Adrenal gland (tissue), 12 donors: ENCODE measurements around the gene GALNTL6. TPM values are rescaled to one million over a fixed set of nuclear protein-coding genes. Genes with fewer than 3 reads are reported as not detected.

Experiments used
- DNase-seq, 7 donors: peaks; one replicate each; pipeline ENCODE4 v3.0.0-alpha.2; 2019 to 2020
- H3K27ac ChIP-seq, 5 donors: fragments of 200-600 bp; sonication (generic) in 4 of 5; 1 replicate in 3 of 5; 2 replicates in 2 of 5; pipeline versions ENCODE4 v1.5.1 to v1.8.0; 2016 to 2020; ENCODE audit warnings: mild to moderate bottlenecking in 1 of 5
- H3K27me3 ChIP-seq: fragments of 200-600 bp; 2 replicates; pipeline ENCODE4 v1.8.0; 2021
- H3K36me3 ChIP-seq, 2 donors: fragments of 200-600 bp; replicated peaks in 1 of 2; 1 replicate in 1 of 2; 2 replicates in 1 of 2; pipeline versions ENCODE4 v1.5.1 to v1.8.0; 2018 to 2022
- H3K4me1 ChIP-seq, 2 donors: fragments of 200-600 bp; replicated peaks in 1 of 2; 1 replicate in 1 of 2; 2 replicates in 1 of 2; pipeline versions ENCODE4 v1.5.1 to v1.8.0; 2018 to 2021
- H3K4me3 ChIP-seq, 4 donors: fragments of 200-600 bp; sonication (generic) in 3 of 4; one replicate each; pipeline ENCODE4 v1.5.1; 2016 to 2018
- H3K9me3 ChIP-seq, 3 donors: fragments of 200-600 bp; sonication (generic) in 1 of 3; replicated peaks in 1 of 3; 1 replicate in 2 of 3; 2 replicates in 1 of 3; pipeline versions ENCODE4 v1.5.1 to v1.8.0; 2016 to 2021
- POLR2A ChIP-seq, 2 donors: fragments of 450-650 bp; IDR thresholded peaks; one replicate each; pipeline ENCODE4 v1.6.1; 2017; ENCODE audit warnings: antibody characterized with exemption in 2 of 2, mild to moderate bottlenecking in 2 of 2, moderate library complexity in 1 of 2
- WGBS, 4 donors: extraction: QIAGEN DNeasy Blood & Tissue Kit in 2 of 4; methylation state at CpG; one replicate each; pipeline versions ENCODE4 v1.1.5 to v1.1.7; 2013 to 2017; 5-methylcytosine and 5-hydroxymethylcytosine counted together
- intact Hi-C, 2 donors: fragments of 100-400 bp; cut with DNase I; formaldehyde crosslinking; loops; one replicate each; pipeline versions ENCODE4 v1.14.1 to v1.15.0; 2022 to 2023
- polyA plus RNA-seq, 3 donors: library from polyadenylated mRNA; stranded (reverse); fragments of 200-250 nt in 2 of 3; fragments of 350-450 nt in 1 of 3; fragmentation: Illumina TruSeq in 1 of 3; extraction: RNeasy Lipid Tissue Mini Kit (QIAGEN cat#74804) in 1 of 3; gene quantifications; one replicate each; pipeline ENCODE4 v1.2.3, GENCODE V29; 2013 to 2014
- total RNA-seq, 9 donors: library from RNA; depleted of rRNA in 4 of 9; stranded (reverse); fragments of >200 nt in 4 of 9; fragments of 120-200 nt in 1 of 9; fragmentation: NEBNext Ultra II Directional in 1 of 9; extraction: Animal tissue kit (Norgen Biotek cat#: 25700) in 1 of 9; gene quantifications; one replicate each; pipeline versions ENCODE4 v1.1.0 to v1.2.4, GENCODE V29; 2013 to 2023
- TF ChIP-seq, protein P1 (sequence below), 6 experiments: fragments of 450-650 bp in 4 of 6; fragments of 200-600 bp in 2 of 6; sonication (generic) in 1 of 6; IDR thresholded peaks; 1 replicate in 5 of 6; 2 replicates in 1 of 6; pipeline versions ENCODE4 v1.5.1 to v1.8.0; 2016 to 2021; ENCODE audit warnings: antibody characterized with exemption in 6 of 6, mild to moderate bottlenecking in 2 of 6, moderate library complexity in 1 of 6
- donor health status: healthy with polysubstance abuse.
- donor health status: Bipolar disorder and iron deficiency.
- donor health status: DM: yes; HTN: yes; CAD: no.
- donor health status: DM: no; HTN: no; CAD: no.
- donor health status: DM: no; HTN: no; CAD: no.
- donor health status: DM: yes; HTN: yes; CAD: no.

GALNTL6 gene
- total and polyA plus RNA-seq, 12 donors = 0.10 to 0.96 (median 0.42) TPM; not detected in 1

- H3K4me3 ChIP-seq = no peak overlapping the region
- H3K27me3 ChIP-seq = no peaks in the 10 kb centered on the region
- H3K36me3 ChIP-seq = no peaks in the 10 kb centered on the region
- no peaks in the 10 kb centered on the region for H3K4me1 ChIP-seq
- WGBS, 4 donors = 61 to 71% (median 67%) methylated on average over 11 of the region's 11 CpGs
- no peak overlapping the region for H3K27ac ChIP-seq
- no peaks in the 10 kb centered on the region for H3K9me3 ChIP-seq
- TF ChIP-seq, protein P1, sequence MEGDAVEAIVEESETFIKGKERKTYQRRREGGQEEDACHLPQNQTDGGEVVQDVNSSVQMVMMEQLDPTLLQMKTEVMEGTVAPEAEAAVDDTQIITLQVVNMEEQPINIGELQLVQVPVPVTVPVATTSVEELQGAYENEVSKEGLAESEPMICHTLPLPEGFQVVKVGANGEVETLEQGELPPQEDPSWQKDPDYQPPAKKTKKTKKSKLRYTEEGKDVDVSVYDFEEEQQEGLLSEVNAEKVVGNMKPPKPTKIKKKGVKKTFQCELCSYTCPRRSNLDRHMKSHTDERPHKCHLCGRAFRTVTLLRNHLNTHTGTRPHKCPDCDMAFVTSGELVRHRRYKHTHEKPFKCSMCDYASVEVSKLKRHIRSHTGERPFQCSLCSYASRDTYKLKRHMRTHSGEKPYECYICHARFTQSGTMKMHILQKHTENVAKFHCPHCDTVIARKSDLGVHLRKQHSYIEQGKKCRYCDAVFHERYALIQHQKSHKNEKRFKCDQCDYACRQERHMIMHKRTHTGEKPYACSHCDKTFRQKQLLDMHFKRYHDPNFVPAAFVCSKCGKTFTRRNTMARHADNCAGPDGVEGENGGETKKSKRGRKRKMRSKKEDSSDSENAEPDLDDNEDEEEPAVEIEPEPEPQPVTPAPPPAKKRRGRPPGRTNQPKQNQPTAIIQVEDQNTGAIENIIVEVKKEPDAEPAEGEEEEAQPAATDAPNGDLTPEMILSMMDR (IDR thresholded peaks at IDR 0.05) = no peak
- no peak for TF ChIP-seq POLR2A (IDR thresholded peaks at IDR 0.05)
- intact Hi-C loops = no loop called here
- no peak for DNase-seq
These were observed 1000.2 kb downstream of the GALNTL6 start for GRCh38 chr4:172813359-172813923.

- Histone ChIP-seq H3K27ac (no peak overlapping the region), H3K27me3 (no peaks in the 10 kb centered on the region), H3K36me3 (no peaks in the 10 kb centered on the region), H3K9me3 (no peaks in the 10 kb centered on the region), H3K4me1 (no peaks in the 10 kb centered on the region), H3K4me3 (no peak overlapping the region)
- no peak for DNase-seq
- intact Hi-C loops = no loop called here
- TF ChIP-seq, protein P1 (IDR thresholded peaks at IDR 0.05) = no peak
- no peak for TF ChIP-seq POLR2A (IDR thresholded peaks at IDR 0.05)
- WGBS, 4 donors = 73 to 82% (median 78%) methylated on average over 8 of the region's 8 CpGs
These were observed 1002.4 kb downstream of the GALNTL6 start for GRCh38 chr4:172815499-172816164.

GRCh38 chr4:172818901-172819300, 1005.7 kb downstream of the GALNTL6 start:
- no peak for TF ChIP-seq POLR2A (IDR thresholded peaks at IDR 0.05)
- TF ChIP-seq, protein P1 (IDR thresholded peaks at IDR 0.05) = no peak
- DNase-seq = no peak
- no peaks in the 10 kb centered on the region for H3K36me3 ChIP-seq
- H3K4me3 ChIP-seq = no peak overlapping the region
- WGBS, 4 donors = 69 to 100% (median 77%) methylated on average over 1 of the region's 1 CpG
- H3K4me1 ChIP-seq = no peaks in the 10 kb centered on the region
- intact Hi-C loops = no loop called here
- H3K27me3 ChIP-seq = no peaks in the 10 kb centered on the region
- H3K9me3 ChIP-seq = no peaks in the 10 kb centered on the region
- no peak overlapping the region for H3K27ac ChIP-seq

GRCh38 chr4:172819353-172819752, 1006.1 kb downstream of the GALNTL6 start:
- 22 to 42% (median 32%) methylated on average over 1 of the region's 1 CpG for WGBS, 4 donors
- intact Hi-C loops = no loop called here

More at GRCh38 chr4:172819353-172819752, 1006.1 kb downstream of the GALNTL6 start:
- H3K9me3 ChIP-seq = no peaks in the 10 kb centered on the region
- no peaks in the 10 kb centered on the region for H3K27me3 ChIP-seq
- H3K36me3 ChIP-seq = no peaks in the 10 kb centered on the region
- no peak overlapping the region for H3K4me3 ChIP-seq
- H3K27ac ChIP-seq = no peak overlapping the region
- H3K4me1 ChIP-seq = no peaks in the 10 kb centered on the region
- TF ChIP-seq, protein P1 (IDR thresholded peaks at IDR 0.05) = no peak
- no peak for TF ChIP-seq POLR2A (IDR thresholded peaks at IDR 0.05)
- no peak for DNase-seq
